Panc1 (cell line): ENCODE data around the gene COA8. TPM values are rescaled to one million over a fixed set of nuclear protein-coding genes. Genes with fewer than 3 reads are reported as not detected.
A peak's percentile ranks its signal among the peaks of the same experiment; 100 is the strongest.

Experiments
- ATAC-seq: fragments of 200-7000 bp; cut with Tn5 transposase; 2 replicates; pipeline ENCODE4 v1.9.1; 2020; ENCODE audit warnings: mild to moderate bottlenecking, moderate library complexity
- BruUV-seq: library from RNA; stranded (reverse); fragments of 400-500 nt; replicated peaks from 2 replicates; lab custom pipeline; 2021; lab: Mats Ljungman, UMichigan
- CTCF ChIA-PET: fragments of 300-600 bp; sonication (Branson Sonifier 250); formaldehyde crosslinking; loops from one replicate; lab custom pipeline; 2022; ENCODE audit warnings: antibody characterized with exemption; lab: Charles Lee
- POLR2A ChIA-PET: fragments of 300-600 bp; sonication (Branson Sonifier 250); formaldehyde crosslinking; loops from one replicate; lab custom pipeline; 2022; ENCODE audit warnings: antibody characterized with exemption; lab: Charles Lee
- DNase-seq: peaks from one replicate; pipeline ENCODE4 v3.0.0-alpha.2; 2010; ENCODE audit warnings: low read depth, low spot score
- H3K27ac ChIP-seq: 2 replicates; pipeline ENCODE4 v1.5.1; 2011; ENCODE audit warnings: mild to moderate bottlenecking, low read length, inconsistent platforms
- H3K27me3 ChIP-seq: fragments of 200-500 bp; sonication (Bioruptor generic); 2 replicates; pipeline ENCODE4 v1.6.0; 2014; ENCODE audit warnings: low read length, inconsistent platforms; ENCODE audit not compliant: control insufficient read depth, insufficient read depth
- H3K36me3 ChIP-seq: fragments of 200-500 bp; sonication (Bioruptor generic); 2 replicates; pipeline ENCODE4 v1.5.1; 2014; ENCODE audit warnings: inconsistent platforms, mild to moderate bottlenecking, low read length, moderate library complexity; ENCODE audit not compliant: control insufficient read depth, insufficient read depth
- H3K4me1 ChIP-seq: 2 replicates; pipeline ENCODE4 v1.5.1; 2011; ENCODE audit warnings: inconsistent platforms, mild to moderate bottlenecking, low read length, moderate library complexity; ENCODE audit not compliant: control insufficient read depth, insufficient read depth
- H3K4me3 ChIP-seq, 2 experiments: 2 replicates each; pipeline ENCODE4 v1.5.1; 2011 to 2012; ENCODE audit warnings: low read depth in 2 of 2, low read length in 2 of 2, mild to moderate bottlenecking in 2 of 2, inconsistent platforms in 1 of 2, moderate library complexity in 1 of 2
- H3K9me3 ChIP-seq: fragments of 200-500 bp; sonication (Bioruptor generic); 2 replicates; pipeline ENCODE4 v1.5.1; 2014; ENCODE audit warnings: low read depth, mild to moderate bottlenecking, inconsistent platforms, low read length, moderate library complexity; ENCODE audit not compliant: control insufficient read depth, insufficient read depth
- CTCF ChIP-seq: fragments of 450-650 bp; IDR thresholded peaks from 2 replicates; pipeline ENCODE4 v1.5.1; 2017; ENCODE audit warnings: mild to moderate bottlenecking
- POLR2AphosphoS5 ChIP-seq: IDR thresholded peaks from 2 replicates; pipeline ENCODE4 v1.6.1; 2012; ENCODE audit warnings: mild to moderate bottlenecking, low read depth, low read length, moderate library complexity
- REST ChIP-seq, 2 experiments: IDR thresholded peaks; 2 replicates each; pipeline ENCODE4 v1.6.1; 2011 to 2012; ENCODE audit warnings: low read depth in 2 of 2, control low read depth in 1 of 2, low read length in 1 of 2, mild to moderate bottlenecking in 1 of 2, moderate library complexity in 1 of 2; ENCODE audit not compliant: insufficient read depth in 1 of 2
- SIN3A ChIP-seq: IDR thresholded peaks from 2 replicates; pipeline ENCODE4 v1.6.1; 2012; ENCODE audit warnings: low read depth, mild to moderate bottlenecking, low read length, moderate library complexity, borderline replicate concordance; ENCODE audit not compliant: insufficient read depth
- TCF7L2 ChIP-seq: IDR thresholded peaks from 2 replicates; pipeline ENCODE4 v1.6.1; 2011; ENCODE audit warnings: mild to moderate bottlenecking, low read depth, low read length, inconsistent platforms
- in situ Hi-C: cut with HindIII; loops from 2 replicates; pipeline ENCODE4 v1.10.0; 2016; ENCODE audit warnings: low sequenced_read_pairs, low pct_unique_long_range_greater_than_20kb
- intact Hi-C: fragments of 100-400 bp; cut with micrococcal nuclease; formaldehyde crosslinking; loops from one replicate; pipeline ENCODE4 v1.10.0; 2022; ENCODE audit not compliant: unreplicated experiment
- total RNA-seq: library from RNA; stranded (reverse); gene quantifications from one replicate; pipeline ENCODE4 v1.2.1, GENCODE V29; 2021; ENCODE audit not compliant: unreplicated experiment

The COA8 gene
- total RNA-seq, 1 experiment from 2014 or later: 42.2 TPM

GRCh38 chr14:103530390-103530789 is 32.4 kb upstream of the COA8 start:
- intact Hi-C loops (no loop called here), in situ Hi-C loops (no loop called here)
- ChIA-PET POLR2A (interaction anchor here (1.0 to 1.2 kb wide), 2 partner anchors 8 to 10 kb away, joined by 3 to 4 read pairs; no protein-coding TSS in a partner anchor), CTCF (interaction anchor here (1.2 kb wide), 1 partner anchor 12 kb away, joined by 3 read pairs; no protein-coding TSS in a partner anchor)
- peaks cover 28% of the 10 kb centered on the region for H3K4me1 ChIP-seq
- peaks cover 4% of the 10 kb centered on the region; the same call in 1 of the 2 replicates for H3K36me3 ChIP-seq
- ATAC-seq: no peak
- TSS peak; percentile 82 for BruUV-seq
- TF ChIP-seq REST (IDR thresholded peaks at IDR 0.05; ENCODE audit: insufficient read depth in 1 of 2, low read depth in 2 of 2, low read length in 1 of 2) (peak; percentile 85 to 92), POLR2AphosphoS5 (no peak), TCF7L2 (no peak)
- peak overlapping the region in 1 of 2 experiments; percentile 94; a peak in 2 of 4 replicates for H3K4me3 ChIP-seq
- no peaks in the 10 kb centered on the region for H3K9me3 ChIP-seq
- no peak for DNase-seq
- H3K27ac ChIP-seq: 0 out of 2 replicates have a peak overlapping the region, but pooled peaks have one; percentile 17
- no peaks in the 10 kb centered on the region for H3K27me3 ChIP-seq

- Histone ChIP-seq H3K36me3 (peaks cover 4% of the 10 kb centered on the region; the same call in 1 of the 2 replicates), H3K27me3 (no peaks in the 10 kb centered on the region), H3K9me3 (no peaks in the 10 kb centered on the region), H3K4me3 (no peak overlapping the region), H3K4me1 (peaks cover 25% of the 10 kb centered on the region), H3K27ac (no peak overlapping the region)
- ChIA-PET CTCF (interaction anchor here (1.2 kb wide), 1 partner anchor 12 kb away, joined by 3 read pairs; no protein-coding TSS in a partner anchor), POLR2A (interaction anchor here (0.5 to 1.2 kb wide), 3 partner anchors 8 to 19 kb away, joined by 3 to 8 read pairs (median 4); no protein-coding TSS in a partner anchor)
- in situ Hi-C loops (no loop called here), intact Hi-C loops (no loop called here)
- BruUV-seq: no TSS peak
- no peak for ATAC-seq
- DNase-seq: no peak
- TF ChIP-seq CTCF: no peak
- TF ChIP-seq POLR2AphosphoS5: no peak
- TF ChIP-seq REST (IDR thresholded peaks at IDR 0.05; ENCODE audit: insufficient read depth in 1 of 2, low read depth in 2 of 2, low read length in 1 of 2): no peak
- no peak for TF ChIP-seq SIN3A
- no peak for TF ChIP-seq TCF7L2
Measured at GRCh38 chr14:103530831-103531230, 31.9 kb upstream of the COA8 start.
